HG03175 (cell line): ENCODE measurements around the gene ADSS1.

ENCODE experiments used
- ATAC-seq: cut with Tn5 transposase; IDR thresholded peaks from one replicate; pipeline ENCODE4 v1.9.1; 2021; ENCODE audit warnings: mild to moderate bottlenecking, moderate library complexity; ENCODE audit not compliant: unreplicated experiment

Gene ADSS1

DNA sequence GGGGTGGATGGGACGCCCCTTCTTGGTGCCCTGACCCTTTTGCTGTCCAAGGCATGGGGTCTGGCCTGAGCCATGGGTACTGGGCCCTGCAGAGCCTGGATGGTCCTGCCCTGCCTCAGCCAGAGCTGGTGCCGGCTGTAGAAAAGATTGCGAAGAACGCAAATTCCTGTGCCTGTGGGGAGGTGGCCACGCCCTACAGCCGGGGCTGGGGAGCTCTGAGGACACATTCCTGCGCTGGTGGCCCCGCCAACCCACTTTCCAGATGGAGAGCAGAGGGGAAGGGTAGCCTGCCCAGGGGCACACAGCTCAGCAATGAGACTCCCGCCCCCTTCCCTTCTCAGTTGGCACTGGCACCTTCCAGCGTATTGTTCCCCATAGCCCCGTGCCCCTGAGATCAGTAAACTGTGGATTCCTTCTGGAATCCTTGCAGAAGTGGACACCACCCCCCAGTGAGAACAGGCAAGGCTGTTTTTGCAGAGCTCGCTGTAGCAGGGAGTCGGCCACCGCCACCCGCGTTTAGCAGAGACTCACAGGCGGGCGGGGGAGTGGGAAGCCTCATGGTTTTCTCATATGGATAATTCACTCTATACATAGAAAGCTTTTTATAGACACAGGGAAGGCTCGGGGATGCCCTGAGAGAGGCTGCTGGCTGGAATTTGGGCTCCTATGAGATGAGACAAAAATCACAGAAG, 26.0 kb upstream of the ADSS1 start:
- no peak for ATAC-seq

- ATAC-seq, result no peak
Measured at GRCh38 chr14:104698688-104699425, 25.2 kb upstream of the ADSS1 start.

DNA sequence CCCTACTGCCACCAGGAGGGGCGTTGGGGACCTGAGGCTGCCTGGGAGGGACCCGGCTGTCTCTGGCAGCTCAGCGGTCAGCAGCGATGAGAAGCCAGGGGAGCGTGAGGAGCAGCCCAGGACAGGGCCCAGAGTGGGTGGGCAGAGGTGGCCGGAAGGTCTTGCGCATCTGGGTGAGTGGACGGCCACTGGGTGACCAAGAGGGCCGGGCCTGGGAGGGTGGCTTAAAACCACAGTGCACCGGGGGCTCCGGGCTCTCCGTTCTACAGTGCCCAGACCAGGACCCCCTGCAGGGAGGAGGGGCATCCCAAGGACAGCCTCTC, 24.6 kb upstream of the ADSS1 start:
- no peak for ATAC-seq

GRCh38 chr14:104700225-104700651, 23.8 kb upstream of the ADSS1 start:
- no peak for ATAC-seq

GRCh38 chr14:104700747-104701217, 23.2 kb upstream of the ADSS1 start:
- ATAC-seq, result no peak

- no peak for ATAC-seq
Measured at GRCh38 chr14:104701383-104702076, 22.5 kb upstream of the ADSS1 start.

DNA sequence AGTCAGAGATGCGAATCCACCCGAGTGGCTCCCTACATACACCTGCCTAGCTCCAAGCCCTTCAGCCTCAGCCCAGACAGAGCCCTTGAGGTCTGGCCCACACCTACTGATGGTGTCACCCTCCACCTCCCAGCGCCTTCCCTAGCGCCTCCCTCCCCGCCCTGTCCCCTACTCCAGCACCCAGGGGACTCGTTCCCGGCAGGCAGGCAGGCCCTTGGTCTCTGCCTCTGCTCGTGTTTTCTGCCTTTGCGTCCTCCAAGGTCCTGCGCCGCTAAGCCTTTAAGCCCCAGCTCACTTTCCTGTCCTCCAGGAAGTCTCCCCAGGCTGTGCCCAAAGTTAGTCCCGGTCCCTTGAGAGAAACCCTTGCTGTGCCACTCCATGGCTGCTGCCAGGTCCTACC, 21.9 kb upstream of the ADSS1 start:
- no peak for ATAC-seq

GRCh38 chr14:104702673-104703072, 21.4 kb upstream of the ADSS1 start:
- no peak for ATAC-seq

DNA sequence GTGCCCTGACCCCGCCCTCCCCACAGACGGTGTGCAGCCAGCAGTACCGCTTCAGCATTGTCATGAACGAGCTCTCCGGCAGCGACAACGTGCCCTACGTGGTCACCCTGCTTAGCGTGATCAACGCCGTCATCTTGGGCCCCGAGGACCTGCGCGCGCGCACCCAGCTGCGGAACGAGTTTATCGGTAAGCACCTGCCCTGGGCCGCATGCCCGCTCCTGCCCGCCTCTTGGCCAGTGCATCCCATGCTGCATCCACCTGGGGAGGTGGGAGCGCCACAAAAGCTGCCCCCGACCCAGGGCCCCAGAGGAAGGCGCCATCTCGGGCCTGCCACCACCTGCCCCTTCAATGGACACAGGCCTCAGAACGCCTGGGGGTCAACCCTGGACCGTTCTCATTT, 20.8 kb upstream of the ADSS1 start:
- ATAC-seq, result no peak

- ATAC-seq, result no peak
Measured at GRCh38 chr14:104704252-104704651, 19.8 kb upstream of the ADSS1 start.

DNA sequence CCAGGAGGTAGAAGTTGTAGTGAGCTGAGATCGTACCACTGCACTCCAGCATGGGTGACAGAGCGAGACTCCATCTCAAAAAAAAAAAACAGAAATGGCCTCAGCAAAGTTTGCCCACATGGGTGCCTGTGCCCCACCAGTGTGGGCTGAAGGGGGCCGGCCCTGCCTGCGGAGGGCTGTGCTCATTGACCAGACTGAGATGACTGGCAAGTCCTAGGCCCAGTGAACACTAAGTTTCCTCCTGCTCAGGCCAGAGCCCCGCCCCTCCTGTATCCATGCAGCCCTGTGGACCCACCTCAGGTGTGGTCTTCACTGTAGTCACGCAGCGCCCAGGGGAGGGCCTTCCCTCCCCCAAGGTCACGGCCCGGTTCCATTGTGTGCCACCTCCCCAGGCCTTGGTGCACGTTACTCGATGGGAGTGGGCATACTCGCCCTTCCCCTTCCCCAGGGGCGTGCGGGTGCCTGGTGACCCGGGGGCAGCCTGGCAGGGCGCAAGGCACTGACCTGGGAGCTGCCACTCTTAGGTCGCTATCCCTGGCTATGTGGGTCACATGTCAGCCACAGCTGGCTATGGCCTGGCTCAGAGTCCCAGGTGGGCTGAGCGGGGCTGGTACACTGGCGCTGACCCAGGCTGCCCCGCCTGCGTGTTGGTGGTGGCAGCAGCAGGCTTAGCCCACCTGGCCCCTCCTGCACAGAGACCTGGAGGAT, 18.5 kb upstream of the ADSS1 start:
- ATAC-seq, result no peak

GRCh38 chr14:104706733-104707607, 17.1 kb upstream of the ADSS1 start:
- ATAC-seq, result no peak

DNA sequence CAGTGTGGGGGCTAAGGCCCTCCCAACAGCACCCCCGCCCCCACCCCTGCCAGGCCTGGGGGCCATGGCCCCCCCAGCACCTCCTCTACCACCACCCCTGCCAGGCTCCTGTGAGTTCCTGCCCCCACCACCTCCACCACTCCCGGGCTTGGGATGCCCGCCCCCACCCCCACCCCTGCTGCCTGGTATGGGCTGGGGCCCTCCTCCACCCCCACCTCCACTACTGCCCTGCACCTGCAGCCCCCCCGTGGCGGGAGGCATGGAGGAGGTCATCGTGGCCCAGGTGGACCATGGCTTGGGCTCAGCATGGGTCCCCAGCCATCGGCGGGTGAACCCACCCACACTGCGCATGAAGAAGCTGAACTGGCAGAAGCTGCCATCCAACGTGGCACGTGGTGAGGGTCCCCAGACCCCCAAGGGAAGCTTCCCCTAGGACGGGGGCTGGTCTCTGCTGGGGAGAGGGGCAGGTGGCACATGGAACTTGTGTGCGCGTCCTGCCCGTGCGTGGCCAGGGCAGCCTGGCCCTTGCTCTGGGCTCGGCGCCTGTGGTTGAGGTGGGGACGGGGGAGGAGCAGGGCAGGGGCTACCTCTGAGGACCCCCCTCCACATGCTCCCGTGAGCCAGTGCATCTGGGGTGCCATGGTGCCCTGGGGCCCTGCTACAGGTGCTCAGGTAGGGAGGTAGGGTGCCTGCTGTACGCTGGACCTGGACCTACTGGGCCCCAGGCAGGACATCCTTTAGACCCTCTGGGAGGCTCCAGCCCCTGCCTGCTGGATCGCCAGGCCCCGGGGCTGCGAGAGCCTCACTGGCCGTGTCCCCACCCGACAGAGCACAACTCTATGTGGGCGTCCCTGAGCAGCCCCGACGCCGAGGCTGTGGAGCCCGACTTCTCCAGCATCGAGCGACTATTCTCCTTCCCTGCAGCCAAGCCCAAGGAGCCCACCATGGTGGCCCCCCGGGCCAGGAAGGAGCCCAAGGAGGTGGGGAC, 16.1 kb upstream of the ADSS1 start:
- ATAC-seq, result no peak

GRCh38 chr14:104708606-104709268, 15.3 kb upstream of the ADSS1 start:
- ATAC-seq, result peak; percentile 74

DNA sequence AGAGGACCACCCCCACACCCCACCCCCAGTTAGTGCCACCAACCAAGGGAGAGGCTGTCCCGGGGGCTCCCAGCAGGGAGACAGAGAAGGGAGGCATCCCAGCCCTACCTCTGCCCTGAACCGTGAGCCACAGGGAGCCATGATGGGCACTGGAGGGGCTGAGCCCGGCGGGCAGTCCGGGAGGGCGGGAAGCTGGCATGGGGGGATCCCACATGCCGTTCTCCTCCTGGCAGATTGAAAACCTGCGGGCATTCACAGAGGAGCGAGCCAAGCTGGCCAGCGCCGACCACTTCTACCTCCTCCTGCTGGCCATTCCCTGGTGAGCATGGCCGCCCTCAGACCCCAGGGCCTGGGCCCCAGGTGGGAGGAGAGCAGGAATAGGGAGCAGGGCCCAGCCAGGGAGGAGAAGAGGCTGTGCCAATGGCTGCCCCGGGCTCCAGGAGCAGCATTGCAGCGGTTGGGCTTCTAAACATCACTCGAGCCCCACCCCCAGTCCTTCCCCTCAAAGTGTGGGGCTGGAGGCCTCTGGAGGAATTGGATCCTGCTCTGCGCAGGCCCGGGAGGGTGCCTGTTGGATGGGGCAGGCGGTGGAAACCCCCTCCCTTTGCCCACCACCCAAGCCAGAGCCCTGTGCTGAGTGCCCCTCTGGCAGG, 14.5 kb upstream of the ADSS1 start:
- ATAC-seq, result no peak

GRCh38 chr14:104710071-104710735, 13.8 kb upstream of the ADSS1 start:
- no peak for ATAC-seq

GRCh38 chr14:104712881-104713734, 10.9 kb upstream of the ADSS1 start:
- ATAC-seq, result no peak
